DLD1 (cell line): ENCODE data around the gene CKAP4.

Experiments
- in situ Hi-C: cut with HindIII; loops from 2 replicates; pipeline ENCODE4 v1.10.0; 2017; ENCODE audit warnings: low sequenced_read_pairs

The CKAP4 gene

GRCh38 chr12:106213662-106214061, 34.2 kb downstream of the CKAP4 start:
- in situ Hi-C loops: no loop called here

GRCh38 chr12:106211973-106212372, 35.8 kb downstream of the CKAP4 start:
- in situ Hi-C loops: no loop called here

DNA sequence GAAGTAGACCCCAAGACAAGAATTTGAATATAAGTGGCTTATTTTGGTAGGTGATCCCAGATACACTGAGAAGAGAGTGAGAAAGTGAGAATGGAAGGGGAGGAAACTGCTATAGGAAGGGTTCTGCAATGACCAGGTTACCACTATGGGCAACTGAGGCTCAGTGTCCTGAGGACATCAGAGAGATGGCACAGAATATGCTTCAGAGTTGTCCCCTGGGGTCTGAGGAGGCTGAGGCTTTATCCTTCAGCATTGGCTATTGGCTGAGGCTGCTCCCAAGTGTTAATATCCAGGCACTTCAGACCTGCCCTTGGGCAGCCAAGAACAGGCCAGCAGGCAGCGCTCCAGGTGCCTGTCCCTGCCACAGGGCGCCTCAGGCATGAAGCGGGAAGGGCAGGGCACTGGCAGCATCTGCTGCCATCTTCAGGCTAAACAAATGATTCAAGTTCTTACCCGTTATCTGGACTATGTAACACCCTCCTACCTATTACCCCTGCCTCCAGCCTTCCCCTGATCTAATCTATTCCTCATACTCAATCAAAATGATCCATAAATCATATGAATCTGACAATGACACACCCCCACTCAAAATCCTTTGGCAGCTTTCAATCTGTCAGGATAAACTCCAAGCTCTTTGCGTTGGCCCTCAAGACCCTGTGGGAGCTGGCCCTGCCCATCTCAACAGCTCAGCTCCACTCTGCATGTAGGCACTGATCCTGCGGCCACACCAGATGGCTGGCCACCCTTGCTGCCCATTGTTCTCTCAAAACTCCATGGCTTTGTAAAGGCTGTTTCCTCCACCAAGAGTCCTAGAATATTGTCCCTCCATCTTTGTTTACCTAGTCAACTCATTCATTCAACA, 42.4 kb downstream of the CKAP4 start:
- in situ Hi-C loops: no loop called here

- in situ Hi-C loops: no loop called here
Observed at GRCh38 chr12:106204312-106204711, 43.5 kb downstream of the CKAP4 start.

- in situ Hi-C loops: no loop called here
Observed at GRCh38 chr12:106197906-106198623, 49.8 kb downstream of the CKAP4 start.

GRCh38 chr12:106195621-106196027, 52.2 kb downstream of the CKAP4 start:
- in situ Hi-C loops: no loop called here

DNA sequence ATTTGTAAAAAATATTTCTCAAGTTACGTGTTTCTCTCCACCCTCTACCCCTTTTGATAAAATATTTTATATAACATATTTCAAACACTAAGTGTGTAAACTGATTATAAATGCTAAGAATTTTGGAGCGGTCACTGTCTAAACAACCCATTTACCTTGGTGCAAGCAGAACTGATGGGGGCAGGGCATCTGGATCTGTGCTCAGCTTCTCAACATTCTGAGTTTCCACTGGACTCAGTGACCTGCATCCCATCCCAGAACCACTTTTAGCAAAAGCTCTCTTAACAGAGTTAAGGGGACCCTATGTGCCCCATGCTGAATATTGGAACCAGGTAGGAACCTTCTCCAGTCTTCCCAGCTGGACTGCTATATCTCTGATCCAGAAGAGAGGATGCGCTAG, 53.5 kb downstream of the CKAP4 start:
- in situ Hi-C loops: no loop called here

DNA sequence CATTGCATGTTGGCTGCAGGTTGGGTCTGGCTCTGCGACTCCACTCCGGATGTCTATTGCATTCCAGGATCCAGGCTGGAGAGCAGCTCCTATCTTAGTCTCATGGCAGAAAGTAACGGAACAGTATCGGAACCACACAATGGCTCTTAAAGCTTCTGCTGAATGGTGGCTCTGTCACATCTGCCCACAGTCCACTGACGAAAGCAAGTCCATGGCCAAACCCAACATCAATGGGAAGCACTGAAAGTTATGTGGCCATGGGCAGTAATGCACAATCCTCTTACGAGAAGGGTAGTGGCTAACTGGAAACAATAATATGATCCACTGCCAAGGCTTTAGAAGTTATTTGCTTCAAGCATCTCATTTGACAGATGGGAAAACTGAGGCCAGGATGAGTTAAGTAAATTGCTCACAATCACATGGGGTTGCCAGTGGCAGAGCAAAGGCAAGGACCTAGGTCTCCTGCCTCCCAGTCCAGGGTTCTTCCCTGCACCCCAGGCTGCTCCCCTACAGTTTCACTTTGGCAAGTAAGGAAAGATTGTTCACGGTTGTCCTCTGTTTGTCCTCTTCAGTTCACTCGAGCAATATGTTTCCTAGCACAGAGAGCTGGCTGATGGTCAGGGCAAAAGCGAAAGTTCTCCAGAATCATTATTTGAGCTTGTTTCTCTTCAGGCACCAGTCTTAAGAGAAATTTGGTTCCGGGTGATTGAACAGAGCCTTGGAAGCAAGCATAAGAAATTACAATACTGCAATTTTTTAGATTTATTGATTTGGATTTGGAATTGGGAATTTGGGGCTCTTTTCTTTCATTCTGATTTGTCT, 54.2 kb downstream of the CKAP4 start:
- in situ Hi-C loops: no loop called here

DNA sequence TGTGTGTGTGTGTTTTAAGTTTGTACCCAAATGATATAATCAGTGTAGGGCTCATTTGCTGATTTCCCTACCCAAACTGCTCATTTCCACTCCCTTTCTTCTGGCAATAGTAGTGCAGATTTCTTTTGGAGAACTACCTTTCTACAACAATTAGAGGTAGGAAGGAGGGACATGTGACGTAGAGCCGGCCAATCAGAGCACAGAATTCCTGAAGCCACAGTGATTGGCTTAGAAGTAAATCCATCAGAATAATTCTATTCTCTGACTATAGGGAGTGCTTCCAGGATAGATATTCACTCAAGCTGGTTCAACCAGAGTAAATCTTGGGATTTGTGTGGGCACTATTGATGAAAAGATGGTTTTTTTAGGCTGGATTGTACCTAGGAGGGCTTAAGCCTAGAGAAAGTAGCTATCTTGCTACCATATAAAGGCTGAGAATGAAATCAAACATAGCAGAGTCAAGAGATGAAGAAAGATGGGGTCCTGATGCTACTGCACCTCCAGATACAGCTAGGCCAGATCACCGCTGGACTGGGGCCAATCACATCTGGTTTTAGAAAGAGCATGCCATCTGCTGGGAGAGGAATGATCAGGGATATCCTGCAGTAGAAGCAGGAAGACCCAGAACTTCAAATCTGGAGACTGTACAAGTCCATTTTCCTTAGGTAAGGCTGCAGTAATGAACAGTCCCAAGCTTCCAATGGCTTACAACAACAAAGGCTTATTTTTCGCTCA, 55.0 kb downstream of the CKAP4 start:
- in situ Hi-C loops: no loop called here

- in situ Hi-C loops: no loop called here
Observed at GRCh38 chr12:106190581-106190980, 57.2 kb downstream of the CKAP4 start.

GRCh38 chr12:106189341-106189740, 58.5 kb downstream of the CKAP4 start:
- in situ Hi-C loops: no loop called here

DNA sequence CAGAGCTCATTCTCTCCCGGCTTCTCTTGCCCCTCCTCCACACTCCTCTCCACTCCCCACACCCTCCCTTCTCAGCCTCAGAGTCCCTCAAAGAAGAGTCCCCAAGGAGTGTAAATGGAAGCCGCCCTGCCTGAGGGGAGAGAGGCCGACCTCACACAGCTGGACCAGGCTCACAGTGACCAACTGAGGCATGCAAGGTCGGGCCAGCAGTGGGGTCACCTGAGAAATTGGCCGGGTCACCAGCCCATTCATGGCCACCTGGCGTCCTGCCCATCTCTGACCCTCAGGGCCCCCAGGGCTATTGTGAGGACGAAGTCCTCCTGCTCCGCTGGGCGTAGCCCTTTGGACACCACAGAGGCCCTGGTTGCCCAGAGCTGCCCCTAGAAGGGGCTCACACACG, 59.6 kb downstream of the CKAP4 start:
- in situ Hi-C loops: no loop called here
